Measurements from ENCODE around the gene PBXIP1. TPM values are rescaled to one million over a fixed set of nuclear protein-coding genes. Genes with fewer than 3 reads are reported as not detected.

The PBXIP1 gene
- 100 to 1,000 TPM in 8 of 12 donors, 10 to 100 TPM in 3, not detected in 1; 74.1 to 186 (median 153) TPM for polyA plus RNA-seq (ENCODE audit: insufficient read length in 12 of 12)
- long read RNA-seq, donor 1, partial matches to known transcripts, result 6 of 7 reads
- long read RNA-seq, donor 1, other reads (novel, unspliced or antisense), result 0 of 7 reads
- long read RNA-seq, donor 2, partial matches to known transcripts, result 15 of 19 reads
- long read RNA-seq, donor 2, other reads (novel, unspliced or antisense), result 0 of 19 reads
- long read RNA-seq, donor 3, partial matches to known transcripts, result 10 of 12 reads
- long read RNA-seq, donor 3, other reads (novel, unspliced or antisense), result 0 of 12 reads
- long read RNA-seq, donor 4, partial matches to known transcripts, result 0 of 3 reads
- long read RNA-seq, donor 4, other reads (novel, unspliced or antisense), result 0 of 3 reads
- long read RNA-seq, donor 5, transcript PBXIP1-202 (11 exons, 3,212 nt), result major isoform, 5 of 41 reads
- long read RNA-seq, donor 5, partial matches to known transcripts, result 36 of 41 reads
- long read RNA-seq, donor 5, other reads (novel, unspliced or antisense), result 0 of 41 reads
- long read RNA-seq, donor 6, transcript PBXIP1-202 (11 exons, 3,212 nt), result major isoform, 6 of 18 reads
- long read RNA-seq, donor 6, partial matches to known transcripts, result 12 of 18 reads
- long read RNA-seq, donor 6, other reads (novel, unspliced or antisense), result 0 of 18 reads
- long read RNA-seq, donor 7, partial matches to known transcripts, result 11 of 12 reads
- long read RNA-seq, donor 7, other reads (novel, unspliced or antisense), result 0 of 12 reads
- long read RNA-seq, donor 8, transcript PBXIP1-202 (11 exons, 3,212 nt), result major isoform, 8 of 38 reads
- long read RNA-seq, donor 8, partial matches to known transcripts, result 30 of 38 reads
- long read RNA-seq, donor 8, other reads (novel, unspliced or antisense), result 0 of 38 reads
- long read RNA-seq, donor 9, partial matches to known transcripts, result 7 of 8 reads
- long read RNA-seq, donor 9, other reads (novel, unspliced or antisense), result 0 of 8 reads
- long read RNA-seq, donor 10, transcript PBXIP1-202 (11 exons, 3,212 nt), result major isoform, 9 of 28 reads
- long read RNA-seq, donor 10, partial matches to known transcripts, result 19 of 28 reads
- long read RNA-seq, donor 10, other reads (novel, unspliced or antisense), result 0 of 28 reads
- long read RNA-seq, donor 11, partial matches to known transcripts, result 6 of 10 reads
- long read RNA-seq, donor 11, other reads (novel, unspliced or antisense), result 0 of 10 reads

- DNase-seq, result peak; percentile 95
These were observed at the start of gene PBXIP1 for GRCh38 chr1:154955718-154956543. PBXIP1 (minus strand) TSS chr1:154956099; CDS start chr1:154953721, 2,378 bp downstream.

GRCh38 chr1:155005076-155006011, 49.4 kb upstream of the PBXIP1 start:
- no peak for DNase-seq

GRCh38 chr1:155004352-155005075, 48.6 kb upstream of the PBXIP1 start:
- DNase-seq, result no peak

GRCh38 chr1:155003766-155004351, 48.0 kb upstream of the PBXIP1 start:
- DNase-seq, result peak; percentile 56

- peak; percentile 57 for DNase-seq
These were observed 47.4 kb upstream of the PBXIP1 start for GRCh38 chr1:155003227-155003765.

GRCh38 chr1:155002464-155003226, 46.7 kb upstream of the PBXIP1 start, which contains the start of gene ZBTB7B:
ZBTB7B (plus strand) TSS chr1:155002802; CDS start chr1:155014661, 11,859 bp downstream.
- DNase-seq, result no peak

GRCh38 chr1:155001675-155002463, 46.0 kb upstream of the PBXIP1 start:
- DNase-seq, result peak; percentile 100

- no peak for DNase-seq
These were observed 45.5 kb upstream of the PBXIP1 start for GRCh38 chr1:155001425-155001674.

- peak; percentile 93 for DNase-seq
These were observed 45.0 kb upstream of the PBXIP1 start for GRCh38 chr1:155000726-155001424.

GRCh38 chr1:155000411-155000725, 44.5 kb upstream of the PBXIP1 start:
- peak; percentile 35 for DNase-seq

GRCh38 chr1:154999571-155000410, 43.9 kb upstream of the PBXIP1 start:
- DNase-seq, result no peak

GRCh38 chr1:154998818-154999570, 43.1 kb upstream of the PBXIP1 start:
- peak; percentile 75 for DNase-seq

- DNase-seq, result no peak
These were observed 42.4 kb upstream of the PBXIP1 start for GRCh38 chr1:154998201-154998780.

All from muscle of arm (tissue), 14 donors.